ENCODE results near the gene SPON1. TPM values are rescaled to one million over a fixed set of nuclear protein-coding genes. Genes with fewer than 3 reads are reported as not detected.

SPON1 gene
- total and polyA plus RNA-seq, 2 of the 8 experiments (the other 6 are each of a cell fraction or from before 2014, with no cell fraction given): 1.5 to 5.4 TPM

- TF ChIP-seq EZH2 (IDR thresholded peaks at IDR 0.05; ENCODE audit: low read depth, low read length, severe bottlenecking) (peak; percentile 82), CBX8 (IDR thresholded peaks at IDR 0.05; ENCODE audit: borderline replicate concordance, low read depth, low read length) (peak; percentile 43; the same call in 1 of the 2 replicates), USF2 (IDR thresholded peaks at IDR 0.05; ENCODE audit: low read length) (no peak), RNF2 (IDR thresholded peaks at IDR 0.05; ENCODE audit: borderline replicate concordance, low read depth, low read length, missing control alignments, poor library complexity, severe bottlenecking) (peak; percentile 48), CHD2 (IDR thresholded peaks at IDR 0.05; ENCODE audit: low read length) (no peak), CHD7 (IDR thresholded peaks at IDR 0.05; ENCODE audit: insufficient replicate concordance, low read length) (no peak), EGR1 (IDR thresholded peaks at IDR 0.05; ENCODE audit: borderline replicate concordance, low read depth, low read length) (no peak)
These were observed 1.6 kb downstream of the SPON1 start (continued) for GRCh38 chr11:13963949-13964770.
